ENCODE data around the gene DNAH5. TPM values are rescaled to one million over a fixed set of nuclear protein-coding genes. Genes with fewer than 3 reads are reported as not detected.

DNAH5 gene
- total RNA-seq, 1 donor from 2014 or later, result 13.8 TPM

DNA sequence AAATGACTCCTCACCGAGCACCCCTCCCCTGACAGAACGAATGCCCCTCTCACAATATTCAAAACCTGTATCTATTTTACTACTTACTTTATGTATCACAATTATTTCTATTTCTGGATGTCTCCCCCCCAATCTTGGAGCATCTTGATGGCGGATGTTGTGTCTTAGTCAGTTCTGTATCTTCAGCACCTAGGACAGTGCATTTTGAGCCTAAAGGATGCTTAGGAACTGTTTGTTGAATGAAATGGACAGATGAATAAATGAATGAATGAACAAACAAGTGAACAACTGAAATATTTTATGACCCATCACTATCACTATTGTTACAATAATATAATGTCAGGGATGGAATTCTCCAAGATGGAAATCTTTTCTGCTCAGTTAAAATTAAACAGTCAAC lies 295.7 kb downstream of the DNAH5 start:
- intact Hi-C loops (cut with DNase I), result no loop called here
- TF ChIP-seq, protein P1, sequence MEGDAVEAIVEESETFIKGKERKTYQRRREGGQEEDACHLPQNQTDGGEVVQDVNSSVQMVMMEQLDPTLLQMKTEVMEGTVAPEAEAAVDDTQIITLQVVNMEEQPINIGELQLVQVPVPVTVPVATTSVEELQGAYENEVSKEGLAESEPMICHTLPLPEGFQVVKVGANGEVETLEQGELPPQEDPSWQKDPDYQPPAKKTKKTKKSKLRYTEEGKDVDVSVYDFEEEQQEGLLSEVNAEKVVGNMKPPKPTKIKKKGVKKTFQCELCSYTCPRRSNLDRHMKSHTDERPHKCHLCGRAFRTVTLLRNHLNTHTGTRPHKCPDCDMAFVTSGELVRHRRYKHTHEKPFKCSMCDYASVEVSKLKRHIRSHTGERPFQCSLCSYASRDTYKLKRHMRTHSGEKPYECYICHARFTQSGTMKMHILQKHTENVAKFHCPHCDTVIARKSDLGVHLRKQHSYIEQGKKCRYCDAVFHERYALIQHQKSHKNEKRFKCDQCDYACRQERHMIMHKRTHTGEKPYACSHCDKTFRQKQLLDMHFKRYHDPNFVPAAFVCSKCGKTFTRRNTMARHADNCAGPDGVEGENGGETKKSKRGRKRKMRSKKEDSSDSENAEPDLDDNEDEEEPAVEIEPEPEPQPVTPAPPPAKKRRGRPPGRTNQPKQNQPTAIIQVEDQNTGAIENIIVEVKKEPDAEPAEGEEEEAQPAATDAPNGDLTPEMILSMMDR (IDR thresholded peaks at IDR 0.05), result no peak
- Histone ChIP-seq H3K27ac (no peak overlapping the region), H3K36me3 (no peaks in the 10 kb centered on the region), H3K4me3 (no peak overlapping the region), H3K4me1 (no peaks in the 10 kb centered on the region), H3K9me3 (no peaks in the 10 kb centered on the region), H3K27me3 (ENCODE audit: low read depth) (no peaks in the 10 kb centered on the region)
- ATAC-seq (no peak), DNase-seq (no peak)

GRCh38 chr5:13643734-13644133 lies 300.8 kb downstream of the DNAH5 start:
- TF ChIP-seq, protein P1 (IDR thresholded peaks at IDR 0.05), result no peak
- ATAC-seq (no peak), DNase-seq (no peak)
- Histone ChIP-seq H3K36me3 (no peaks in the 10 kb centered on the region), H3K4me3 (no peak overlapping the region), H3K27me3 (ENCODE audit: low read depth) (no peaks in the 10 kb centered on the region), H3K9me3 (no peaks in the 10 kb centered on the region), H3K27ac (no peak overlapping the region), H3K4me1 (no peaks in the 10 kb centered on the region)
- intact Hi-C loops (cut with DNase I), result no loop called here

DNA sequence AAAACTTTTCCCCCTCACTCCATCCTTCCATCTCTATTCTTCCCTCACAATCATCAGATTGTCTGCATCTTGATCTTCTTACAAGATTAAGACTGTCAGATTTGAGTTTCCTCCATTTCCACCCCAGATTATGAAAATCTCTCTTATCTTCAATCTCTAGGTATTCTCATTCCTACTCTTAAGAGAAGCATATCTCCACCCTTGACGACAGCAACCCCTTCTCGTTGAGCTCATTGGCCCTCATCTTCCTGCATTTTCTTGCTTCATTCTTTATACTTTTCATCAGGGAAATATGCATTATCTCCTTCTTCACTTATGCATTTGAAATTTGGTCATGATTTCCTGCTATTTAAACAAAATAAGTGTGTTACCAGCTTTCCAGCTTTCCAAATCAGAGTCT lies 301.3 kb downstream of the DNAH5 start:
- TF ChIP-seq, protein P1 (IDR thresholded peaks at IDR 0.05), result no peak
- H3K36me3 ChIP-seq, result no peaks in the 10 kb centered on the region
- no peak overlapping the region for H3K4me3 ChIP-seq
- no peak overlapping the region for H3K27ac ChIP-seq
- H3K27me3 ChIP-seq (ENCODE audit: low read depth), result no peaks in the 10 kb centered on the region
- H3K4me1 ChIP-seq, result no peaks in the 10 kb centered on the region
- intact Hi-C loops (cut with DNase I), result no loop called here
- ATAC-seq, result no peak
- H3K9me3 ChIP-seq, result no peaks in the 10 kb centered on the region
- no peak for DNase-seq

Other genes with a start within 250 kb of the DNAH5 start
- gene TRIO, start 198.7 kb upstream of the DNAH5 start, total RNA-seq, result 148 TPM